ENCODE measurements around the gene CTSK.
"Not testable (repeated sequence)": the region's sequence is repeated elsewhere in the genome, so short reads cannot be mapped to it uniquely, and the experiment has no call there.

Gene CTSK
- 11.4 to 13.8 (median 12.4) reads per million in 4 experiments for total RNA-seq

- DNase-seq, result no peak
Observed at GRCh38 chr1:150808121-150808520, at the start of gene CTSK. Gene CTSK, minus strand, starts transcription at chr1:150808260. Its CDS starts 1,455 bp downstream, at chr1:150806805.

DNA sequence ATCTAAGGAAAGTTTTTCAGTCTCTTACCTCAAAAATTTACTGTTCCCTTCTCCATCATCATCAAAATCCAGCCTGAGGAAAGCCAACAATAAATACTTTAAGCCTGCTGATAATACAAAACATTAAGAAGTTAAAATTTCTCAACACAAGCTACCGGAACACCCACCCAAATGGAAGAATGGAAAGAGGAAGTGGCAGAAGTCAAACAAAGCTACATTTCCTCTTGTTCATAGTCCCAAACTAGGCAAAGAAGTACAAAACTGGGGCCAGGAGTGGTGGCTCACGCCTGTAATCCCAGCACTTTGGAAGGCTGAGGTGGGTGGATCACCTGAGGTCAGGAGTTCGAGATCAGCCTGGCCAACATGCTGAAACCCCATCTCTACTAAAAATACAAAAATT, 44.7 kb upstream of the CTSK start:
- DNase-seq, result not testable (repeated sequence)

DNA sequence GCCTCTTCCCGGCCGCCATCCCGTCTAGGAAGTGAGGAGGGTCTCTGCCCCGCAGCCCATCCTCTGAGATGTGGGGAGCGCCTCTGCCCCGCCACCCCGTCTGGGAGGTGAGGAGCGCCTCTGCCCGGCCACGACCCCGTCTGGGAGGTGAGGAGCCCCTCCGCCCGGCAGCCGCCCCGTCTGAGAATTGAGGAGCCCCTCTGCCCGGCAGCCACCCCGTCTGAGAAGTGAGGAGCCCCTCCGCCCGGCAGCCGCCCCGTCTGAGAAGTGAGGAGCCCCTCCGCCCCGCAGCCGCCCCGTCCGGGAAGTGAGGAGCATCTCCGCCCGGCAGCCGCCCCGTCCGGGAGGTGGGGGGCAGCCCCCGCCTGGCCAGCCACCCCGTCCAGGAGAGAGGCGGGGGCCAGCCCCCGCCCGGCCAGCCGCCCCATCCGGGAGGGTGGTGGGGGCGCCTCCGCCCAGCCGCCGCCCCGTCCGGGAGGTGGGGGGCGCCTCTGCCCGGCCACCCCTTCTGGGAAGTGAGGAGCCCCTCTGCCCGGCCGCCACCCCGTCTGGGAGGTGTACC, 42.8 kb upstream of the CTSK start:
- not testable (repeated sequence) for DNase-seq

DNA sequence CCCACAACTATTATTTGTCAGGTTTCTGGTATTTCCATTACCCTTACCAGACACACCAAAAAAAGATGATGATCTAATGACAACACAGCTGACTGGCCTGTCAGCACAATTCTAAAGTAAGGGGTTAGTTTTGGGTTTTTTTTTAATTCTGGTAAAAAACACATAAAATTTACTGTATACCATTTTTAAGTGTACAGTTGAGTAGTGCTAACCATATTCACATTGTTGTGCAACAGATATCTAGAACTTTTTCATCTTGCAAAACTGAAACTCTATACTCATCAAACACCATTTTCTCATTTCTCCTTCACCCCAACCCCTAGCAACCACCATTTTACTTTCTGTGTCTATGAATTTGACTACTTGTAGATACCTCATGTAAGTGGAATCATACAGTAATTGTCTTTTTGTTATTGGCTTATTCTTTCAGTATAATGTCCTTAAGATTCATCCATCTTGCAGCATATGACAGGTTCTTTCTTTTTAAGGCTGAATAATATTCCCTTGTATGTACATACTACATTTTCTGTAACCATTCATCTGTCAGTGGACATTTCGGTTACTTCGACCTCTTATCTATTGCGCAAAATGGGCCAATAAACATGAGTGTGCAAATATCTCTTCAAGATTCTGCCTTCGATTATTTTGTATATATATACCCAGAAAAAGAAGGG, 38.5 kb upstream of the CTSK start:
- no peak for DNase-seq

- DNase-seq, result no peak
Observed at GRCh38 chr1:150843474-150843873, 35.4 kb upstream of the CTSK start.

- no peak for DNase-seq
Observed at GRCh38 chr1:150842964-150843363, 34.9 kb upstream of the CTSK start.

GRCh38 chr1:150842343-150842742, 34.3 kb upstream of the CTSK start:
- no peak for DNase-seq

DNA sequence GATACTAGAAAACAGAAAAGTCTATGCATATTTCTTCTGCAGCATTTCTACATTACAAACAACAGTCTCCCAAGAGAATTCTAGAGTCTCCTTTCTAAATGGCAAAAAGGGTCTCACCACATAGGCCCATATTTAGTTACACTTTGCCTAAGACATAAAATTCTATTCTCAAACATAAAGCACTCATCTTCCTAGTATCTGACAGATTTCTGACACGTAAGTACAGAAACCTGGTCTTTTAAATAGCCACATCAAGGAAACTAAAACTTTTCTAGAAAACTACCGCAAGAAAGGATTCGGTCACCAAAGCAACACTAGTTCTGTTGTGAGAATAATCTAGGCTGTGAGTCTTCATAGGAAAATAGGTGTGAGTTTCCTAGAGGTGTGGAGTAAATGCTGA, 33.6 kb upstream of the CTSK start:
- DNase-seq, result no peak

DNA sequence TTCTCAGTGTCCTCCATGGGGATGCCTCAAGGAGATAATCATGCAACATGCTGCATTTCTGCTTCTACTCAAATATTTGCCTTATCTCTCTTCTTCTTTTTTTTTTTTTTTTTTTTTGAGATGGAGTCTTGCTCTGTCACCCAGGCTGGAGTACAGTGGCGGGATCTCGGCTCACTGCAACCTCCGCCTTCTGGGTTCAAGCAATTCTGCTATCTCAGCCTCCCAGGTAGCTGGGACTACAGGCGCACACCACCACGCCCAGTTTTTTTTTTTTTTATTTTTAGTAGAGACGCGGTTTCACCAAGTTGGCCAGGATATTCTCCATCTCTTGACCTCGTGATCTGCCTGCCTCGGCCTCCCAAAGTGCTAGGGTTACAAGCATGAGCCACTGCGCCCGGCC, 32.8 kb upstream of the CTSK start:
- not testable (repeated sequence) for DNase-seq

DNA sequence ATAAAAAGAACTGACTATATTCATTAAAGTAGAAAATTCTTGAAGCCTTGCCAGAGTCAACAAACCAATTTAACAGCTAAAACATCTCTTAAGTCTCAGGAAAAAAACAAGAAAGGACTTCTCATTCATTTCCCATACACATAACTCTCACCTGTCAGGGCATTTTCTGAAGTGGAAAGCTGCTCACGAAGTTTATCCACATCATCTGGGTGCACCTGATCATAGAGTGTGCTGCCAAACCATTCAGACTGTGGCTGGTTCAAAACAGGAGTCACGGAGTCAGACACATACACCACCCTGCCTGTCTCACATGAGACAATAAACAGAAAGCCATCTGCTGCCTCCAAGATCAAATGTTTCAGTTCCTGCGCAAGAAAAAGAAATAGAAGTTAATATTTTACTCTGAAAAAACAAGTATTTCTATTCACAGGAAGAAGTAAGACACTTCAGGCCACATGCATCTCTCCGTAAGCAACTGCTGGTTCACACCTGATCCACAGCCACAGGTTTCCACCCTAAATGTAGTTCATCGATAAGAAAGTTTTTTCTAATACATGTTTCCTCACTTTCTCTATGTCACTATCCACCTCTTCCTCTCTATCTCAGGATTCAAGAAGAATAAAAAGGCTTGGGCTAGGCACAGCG, 28.2 kb upstream of the CTSK start:
- DNase-seq, result no peak

DNA sequence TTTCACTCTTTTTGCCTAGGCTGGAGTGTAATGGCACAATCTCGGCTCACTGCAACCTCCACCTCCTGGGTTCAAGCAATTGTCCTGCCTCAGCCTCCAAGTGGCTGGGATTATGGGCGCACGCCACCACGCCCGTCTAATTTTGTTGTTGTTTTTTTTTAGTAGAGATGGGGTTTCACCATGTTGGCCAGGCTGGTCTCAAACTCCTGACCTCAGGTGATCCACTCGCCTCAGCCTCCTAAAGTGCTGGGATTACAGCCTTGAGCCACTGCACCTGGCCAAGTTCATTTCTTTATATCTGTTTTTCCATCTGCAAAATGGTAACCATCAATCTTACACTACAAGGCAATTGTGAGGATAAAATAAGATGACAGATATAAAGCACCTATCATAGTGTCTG, 25.9 kb upstream of the CTSK start:
- not testable (repeated sequence) for DNase-seq

DNA sequence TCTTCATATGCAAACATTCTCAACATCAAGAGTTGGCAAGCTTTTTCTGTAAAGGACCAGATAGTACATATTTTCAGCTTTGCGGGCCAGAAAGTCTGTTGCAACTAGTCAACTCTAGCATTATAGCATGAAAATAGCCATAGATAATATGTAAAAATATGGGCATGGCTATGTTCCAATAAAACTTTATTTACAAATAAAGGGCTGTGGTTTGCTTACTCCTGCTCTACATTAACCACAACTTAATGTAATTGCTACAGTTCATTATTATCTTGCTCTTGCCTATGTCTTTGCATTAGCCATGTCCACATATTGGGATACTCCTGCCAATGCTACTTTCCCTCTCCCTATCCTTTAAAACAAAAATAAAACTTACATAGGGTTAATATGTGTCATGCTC, 24.5 kb upstream of the CTSK start:
- no peak for DNase-seq

DNA sequence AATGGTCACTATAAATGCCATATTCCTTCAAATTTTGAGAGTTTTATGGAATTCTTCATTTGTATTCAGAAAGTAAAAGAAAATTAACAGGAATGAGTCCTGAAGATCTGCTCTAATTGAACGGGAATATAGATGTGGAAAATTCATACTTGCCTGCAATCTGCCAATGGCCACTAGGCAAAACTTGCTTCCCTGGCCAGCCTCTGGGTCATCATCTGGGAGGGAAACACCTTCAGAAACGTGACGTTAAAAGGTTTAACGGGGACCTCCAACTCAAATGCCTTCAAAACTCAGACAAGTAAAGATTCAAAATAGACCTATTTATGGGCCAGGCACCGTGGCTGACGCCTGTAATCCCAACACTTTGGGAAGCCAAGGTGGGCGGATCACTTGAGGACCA, 21.7 kb upstream of the CTSK start:
- DNase-seq, result no peak

- no peak for DNase-seq
Observed at GRCh38 chr1:150826299-150826698, 18.2 kb upstream of the CTSK start.

- DNase-seq, result no peak
Observed at GRCh38 chr1:150820730-150821512, 12.9 kb upstream of the CTSK start.

- no peak for DNase-seq
Observed at GRCh38 chr1:150815871-150816270, 7.8 kb upstream of the CTSK start.

DNA sequence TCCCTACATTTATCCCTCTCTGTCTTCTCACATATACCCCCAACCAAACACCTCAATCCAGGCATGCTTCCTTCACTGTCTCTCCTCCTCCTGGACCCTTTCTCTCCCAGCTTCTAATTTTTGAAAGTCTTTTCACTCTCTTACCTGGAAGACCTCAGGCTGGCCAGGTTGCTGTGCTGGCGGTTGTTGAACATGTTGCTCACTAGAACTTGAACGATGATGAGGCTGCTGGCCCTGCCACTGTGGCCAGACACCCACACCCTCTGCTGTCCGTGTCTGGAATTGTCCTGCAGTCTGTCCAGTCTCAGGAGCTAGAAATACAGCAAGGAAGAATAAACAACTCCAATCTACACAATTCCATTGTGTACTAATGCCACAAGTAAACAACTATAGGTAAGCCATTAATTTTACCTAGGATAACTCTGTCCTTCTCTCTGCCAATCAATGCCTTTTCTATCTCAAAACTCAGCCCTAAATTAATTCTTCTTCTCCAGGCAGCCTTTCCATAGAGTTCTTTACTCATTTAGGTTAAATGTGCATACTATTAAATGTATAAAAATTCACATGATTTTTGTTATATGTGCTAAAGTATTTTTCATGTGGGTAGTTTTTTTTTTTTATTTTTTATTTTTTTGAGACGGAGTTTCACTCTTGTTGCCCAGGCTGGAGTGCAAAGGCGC, 5.1 kb upstream of the CTSK start:
- no peak for DNase-seq

GRCh38 chr1:150810958-150811659, 3.0 kb upstream of the CTSK start:
- DNase-seq, result no peak

- DNase-seq, result no peak
Observed at GRCh38 chr1:150809651-150810050, 1.6 kb upstream of the CTSK start.

DNA sequence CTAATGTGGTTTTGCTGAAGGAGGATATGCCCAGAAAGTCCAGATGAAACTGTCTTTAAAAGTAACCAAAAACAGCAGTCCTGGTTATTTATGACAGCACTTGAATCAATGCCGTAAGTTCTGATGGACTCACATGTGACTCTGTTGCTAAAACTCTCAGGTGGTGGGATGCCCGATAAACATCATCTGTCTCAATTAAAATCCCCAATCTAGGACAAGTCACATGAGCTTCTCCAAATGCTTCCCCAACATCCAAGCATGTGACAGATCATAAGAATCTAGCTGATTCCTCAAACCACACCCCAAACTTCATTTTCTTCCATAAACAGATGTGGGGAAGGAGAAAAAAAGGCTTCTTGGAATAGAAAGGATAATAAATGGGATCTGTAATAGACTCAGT, 786 bp upstream of the CTSK start:
- DNase-seq, result no peak

GRCh38 chr1:150807249-150808023, 624 bp downstream of the CTSK start:
- no peak for DNase-seq
